ENCODE results near the gene HP1BP3.
"Not testable (repeated sequence)": the region's sequence is repeated elsewhere in the genome, so short reads cannot be mapped to it uniquely, and the experiment has no call there.

The HP1BP3 gene, protein sequence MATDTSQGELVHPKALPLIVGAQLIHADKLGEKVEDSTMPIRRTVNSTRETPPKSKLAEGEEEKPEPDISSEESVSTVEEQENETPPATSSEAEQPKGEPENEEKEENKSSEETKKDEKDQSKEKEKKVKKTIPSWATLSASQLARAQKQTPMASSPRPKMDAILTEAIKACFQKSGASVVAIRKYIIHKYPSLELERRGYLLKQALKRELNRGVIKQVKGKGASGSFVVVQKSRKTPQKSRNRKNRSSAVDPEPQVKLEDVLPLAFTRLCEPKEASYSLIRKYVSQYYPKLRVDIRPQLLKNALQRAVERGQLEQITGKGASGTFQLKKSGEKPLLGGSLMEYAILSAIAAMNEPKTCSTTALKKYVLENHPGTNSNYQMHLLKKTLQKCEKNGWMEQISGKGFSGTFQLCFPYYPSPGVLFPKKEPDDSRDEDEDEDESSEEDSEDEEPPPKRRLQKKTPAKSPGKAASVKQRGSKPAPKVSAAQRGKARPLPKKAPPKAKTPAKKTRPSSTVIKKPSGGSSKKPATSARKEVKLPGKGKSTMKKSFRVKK

GRCh38 chr1:20787029-20787839 lies at the start of gene HP1BP3:
HP1BP3 (minus strand) TSS chr1:20787307; CDS start chr1:20780440, 6,867 bp downstream.
- peak; percentile 77 for DNase-seq (ENCODE audit: low spot score)

DNA sequence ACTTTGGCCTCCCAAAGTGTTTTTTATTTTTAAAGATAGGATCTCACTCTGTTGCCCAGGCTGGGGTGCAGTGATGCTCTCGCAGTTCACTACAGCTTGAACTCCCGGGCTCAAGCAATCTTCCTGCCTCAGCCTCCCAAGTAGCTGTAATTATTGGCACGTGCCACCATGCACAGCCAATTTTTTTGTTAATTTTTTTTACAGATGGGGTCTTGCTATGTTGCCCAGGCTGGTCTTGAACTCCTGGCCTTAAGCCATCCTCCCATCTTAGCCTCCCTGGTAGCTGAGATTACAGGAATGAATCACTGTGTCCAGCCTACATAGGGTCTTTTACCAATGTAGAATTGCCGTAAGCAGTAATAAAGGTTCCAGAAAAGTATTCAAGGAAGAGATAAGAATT lies 49.1 kb upstream of the HP1BP3 start:
- no peak for DNase-seq (ENCODE audit: low spot score)

DNA sequence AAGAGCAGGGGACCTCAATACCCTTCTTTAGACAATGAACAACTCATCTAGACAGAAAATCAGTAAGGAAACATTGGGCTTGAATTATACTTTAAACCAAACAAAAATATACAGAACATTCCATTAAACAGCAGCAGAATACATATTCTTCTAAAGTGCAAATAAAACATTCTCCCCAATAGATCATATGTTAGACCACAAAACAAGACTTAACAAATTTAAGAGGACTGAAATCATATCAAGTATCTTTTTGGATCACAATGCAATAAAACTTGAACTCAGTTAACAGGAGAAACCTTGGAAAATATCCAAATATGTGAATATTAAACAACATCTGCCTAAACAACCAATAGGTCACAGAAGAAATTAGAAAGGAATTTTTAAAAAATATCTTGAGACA lies 47.7 kb upstream of the HP1BP3 start:
- no peak for DNase-seq (ENCODE audit: low spot score)

- no peak for DNase-seq (ENCODE audit: low spot score)
These were observed 47.1 kb upstream of the HP1BP3 start for GRCh38 chr1:20834192-20834591.

DNA sequence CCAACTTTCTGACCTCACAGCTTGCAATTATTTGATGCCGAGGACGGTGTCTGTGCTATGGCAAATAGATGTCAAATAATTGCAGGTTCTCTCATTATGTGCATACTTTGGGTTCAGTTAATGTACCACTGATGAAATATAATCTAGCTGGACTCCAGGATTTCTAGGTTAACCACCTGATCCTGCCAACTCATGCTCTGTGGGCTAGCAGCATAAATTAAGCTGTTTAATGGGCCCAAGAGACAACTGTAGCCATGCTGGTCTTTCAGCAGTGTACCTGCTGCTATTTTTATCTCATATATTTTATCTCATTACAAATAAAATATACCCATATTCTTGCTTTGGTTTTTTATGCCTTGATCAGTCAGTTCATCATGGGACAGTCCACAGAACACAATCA lies 43.3 kb upstream of the HP1BP3 start:
- no peak for DNase-seq (ENCODE audit: low spot score)

DNA sequence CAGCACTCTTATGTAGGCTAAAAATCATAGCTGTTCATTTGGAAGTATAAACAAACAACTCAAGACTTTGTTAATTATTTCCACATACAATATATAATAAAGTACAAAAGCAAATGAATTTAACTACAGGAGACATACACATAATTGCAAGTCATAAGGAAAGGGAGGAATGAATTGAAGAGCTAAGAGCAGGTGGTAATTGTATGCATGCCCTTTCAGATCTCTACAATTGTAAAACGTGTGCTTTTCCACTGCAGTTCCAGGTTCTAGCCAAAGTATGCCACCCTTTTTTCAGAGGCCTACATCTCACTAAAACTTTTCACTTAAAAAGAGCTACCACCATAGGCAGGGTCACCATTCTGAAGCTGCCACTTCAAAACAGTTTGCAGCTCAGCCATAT lies 42.8 kb upstream of the HP1BP3 start:
- DNase-seq (ENCODE audit: low spot score), result no peak

DNA sequence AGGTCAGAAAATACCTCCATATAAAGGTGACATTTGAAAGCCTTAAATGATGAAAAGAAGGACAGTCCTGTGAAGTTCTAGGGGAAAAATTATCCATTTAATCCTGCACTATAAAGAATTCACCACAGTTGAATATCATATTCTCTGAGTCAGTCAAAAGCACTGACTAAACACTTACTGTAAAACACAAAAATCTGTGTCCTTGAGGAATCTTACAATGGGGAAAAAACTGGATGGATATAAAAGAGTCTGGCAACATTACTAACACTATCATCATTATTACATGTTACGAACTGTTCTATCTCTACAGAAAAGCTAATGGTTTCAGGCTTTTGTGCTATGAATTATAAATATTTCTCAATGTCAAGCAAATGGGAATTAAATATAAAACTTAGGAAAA lies 42.4 kb upstream of the HP1BP3 start:
- no peak for DNase-seq (ENCODE audit: low spot score)

GRCh38 chr1:20823845-20824244 lies 36.7 kb upstream of the HP1BP3 start:
- DNase-seq (ENCODE audit: low spot score), result no peak

- no peak for DNase-seq (ENCODE audit: low spot score)
These were observed 34.4 kb upstream of the HP1BP3 start for GRCh38 chr1:20821466-20821865.

DNA sequence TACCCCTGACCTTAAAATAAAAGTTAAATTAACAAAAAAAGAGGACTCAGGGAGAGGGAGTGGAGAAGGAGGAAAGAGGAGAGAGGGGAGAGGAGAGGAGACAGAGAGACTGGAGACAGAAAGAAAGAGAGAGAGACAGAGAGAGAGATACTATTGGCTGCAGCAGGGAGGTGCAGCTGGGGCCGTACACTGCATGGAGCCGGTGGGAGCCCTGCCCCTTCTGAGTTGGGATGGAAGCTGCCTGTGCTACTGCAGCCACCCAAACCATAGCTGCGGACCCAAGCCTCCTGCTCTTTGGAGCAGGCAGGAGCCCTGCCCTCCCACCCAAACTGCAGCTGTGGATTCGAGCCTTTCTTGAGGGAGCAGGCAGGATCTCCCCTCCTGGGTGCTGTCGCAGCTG lies 32.7 kb upstream of the HP1BP3 start:
- no peak for DNase-seq (ENCODE audit: low spot score)

DNA sequence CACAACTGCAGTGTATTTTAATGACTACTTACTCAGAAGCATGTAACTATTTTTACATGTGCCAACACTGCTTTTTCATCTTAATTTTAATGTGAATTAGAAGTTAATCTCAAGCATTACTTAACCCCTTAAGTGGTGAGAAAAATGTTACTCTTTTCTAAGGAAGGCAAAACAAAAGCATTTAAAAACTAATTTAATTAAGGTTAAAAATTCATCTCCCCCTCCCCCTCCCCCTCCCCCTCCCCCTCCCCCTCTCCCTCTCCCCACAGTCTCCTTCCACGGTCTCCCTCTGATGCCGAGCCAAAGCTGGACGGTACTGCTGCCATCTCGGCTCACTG lies 27.4 kb upstream of the HP1BP3 start:
- no peak for DNase-seq (ENCODE audit: low spot score)

DNA sequence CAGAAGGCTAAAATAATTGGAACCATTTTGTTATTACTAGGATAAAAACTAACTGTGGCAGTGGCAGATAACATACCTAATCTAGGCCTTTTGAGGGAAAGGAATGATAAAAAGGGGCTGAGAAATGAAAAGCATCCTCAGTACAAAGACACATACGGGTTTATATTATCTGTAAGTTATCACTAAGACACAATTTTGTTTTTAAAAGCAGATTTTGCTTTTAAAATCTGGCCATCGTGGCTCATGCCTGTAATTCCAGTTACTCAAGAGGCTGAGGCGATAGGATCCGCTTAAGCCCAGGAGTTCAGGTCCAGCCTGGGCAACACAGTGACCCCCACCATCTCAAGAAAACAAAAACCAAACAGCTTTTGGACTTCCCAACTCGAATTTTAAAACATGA lies 24.8 kb upstream of the HP1BP3 start:
- DNase-seq (ENCODE audit: low spot score), result no peak

DNA sequence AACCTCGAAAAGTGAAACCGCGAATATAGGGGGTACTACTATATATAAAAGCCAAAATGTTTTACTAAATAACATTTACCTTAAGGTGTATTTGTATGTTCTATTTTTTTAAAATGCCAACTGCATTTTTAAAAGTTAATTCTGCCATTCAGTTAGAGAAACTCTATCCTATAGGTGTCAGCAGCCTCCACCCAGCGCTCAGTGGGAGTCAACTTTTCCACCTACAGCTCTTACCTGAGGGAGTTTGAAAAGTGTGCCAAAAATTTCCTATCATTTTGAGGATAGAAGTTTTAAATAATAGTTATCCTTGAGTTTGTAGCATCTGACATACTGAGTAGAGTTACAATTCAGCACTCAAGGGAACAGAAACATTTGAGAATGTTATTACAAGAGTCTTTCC lies 6.1 kb upstream of the HP1BP3 start:
- no peak for DNase-seq (ENCODE audit: low spot score)

DNA sequence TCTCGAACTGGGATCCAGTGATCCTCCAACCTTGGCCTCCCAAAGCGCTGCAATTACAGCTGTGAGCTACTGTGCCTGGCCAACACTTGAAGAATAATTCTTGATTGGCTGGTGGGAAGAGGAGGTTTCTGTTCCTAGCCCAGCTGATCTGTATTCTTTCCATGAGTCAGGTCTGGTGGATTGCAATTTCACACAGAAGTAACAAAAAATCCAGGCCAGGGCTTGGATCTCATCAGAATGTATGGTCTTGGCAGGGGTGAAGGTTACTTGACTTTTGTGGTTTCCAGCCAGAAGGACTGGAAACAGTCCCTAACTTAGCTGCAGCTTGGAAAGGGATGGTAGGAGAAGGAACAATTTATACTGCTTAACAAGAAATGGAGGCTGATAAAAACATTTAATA lies 5.1 kb upstream of the HP1BP3 start:
- no peak for DNase-seq (ENCODE audit: low spot score)

DNA sequence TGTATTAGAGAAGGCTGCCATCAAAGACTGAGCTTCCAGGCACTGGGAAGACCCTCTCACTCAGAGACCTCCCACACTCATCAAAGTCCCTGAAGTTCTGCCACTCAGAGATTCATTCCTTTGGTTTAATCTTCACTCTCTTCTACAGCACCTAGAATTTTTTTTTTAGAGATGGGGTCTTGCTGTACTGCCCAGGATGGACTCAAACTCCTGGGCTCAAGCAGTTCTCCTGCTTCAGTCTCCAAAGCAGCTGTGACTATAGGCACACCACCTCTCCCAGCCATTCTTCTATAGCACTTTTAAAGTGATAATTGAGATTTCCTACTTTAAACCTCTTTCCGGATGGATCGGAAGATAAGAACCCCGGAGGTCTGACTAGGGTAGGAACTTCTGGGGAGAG lies 3.7 kb upstream of the HP1BP3 start:
- DNase-seq (ENCODE audit: low spot score), result no peak

- DNase-seq (ENCODE audit: low spot score), result not testable (repeated sequence)
These were observed 2.5 kb upstream of the HP1BP3 start for GRCh38 chr1:20789598-20789997.

DNA sequence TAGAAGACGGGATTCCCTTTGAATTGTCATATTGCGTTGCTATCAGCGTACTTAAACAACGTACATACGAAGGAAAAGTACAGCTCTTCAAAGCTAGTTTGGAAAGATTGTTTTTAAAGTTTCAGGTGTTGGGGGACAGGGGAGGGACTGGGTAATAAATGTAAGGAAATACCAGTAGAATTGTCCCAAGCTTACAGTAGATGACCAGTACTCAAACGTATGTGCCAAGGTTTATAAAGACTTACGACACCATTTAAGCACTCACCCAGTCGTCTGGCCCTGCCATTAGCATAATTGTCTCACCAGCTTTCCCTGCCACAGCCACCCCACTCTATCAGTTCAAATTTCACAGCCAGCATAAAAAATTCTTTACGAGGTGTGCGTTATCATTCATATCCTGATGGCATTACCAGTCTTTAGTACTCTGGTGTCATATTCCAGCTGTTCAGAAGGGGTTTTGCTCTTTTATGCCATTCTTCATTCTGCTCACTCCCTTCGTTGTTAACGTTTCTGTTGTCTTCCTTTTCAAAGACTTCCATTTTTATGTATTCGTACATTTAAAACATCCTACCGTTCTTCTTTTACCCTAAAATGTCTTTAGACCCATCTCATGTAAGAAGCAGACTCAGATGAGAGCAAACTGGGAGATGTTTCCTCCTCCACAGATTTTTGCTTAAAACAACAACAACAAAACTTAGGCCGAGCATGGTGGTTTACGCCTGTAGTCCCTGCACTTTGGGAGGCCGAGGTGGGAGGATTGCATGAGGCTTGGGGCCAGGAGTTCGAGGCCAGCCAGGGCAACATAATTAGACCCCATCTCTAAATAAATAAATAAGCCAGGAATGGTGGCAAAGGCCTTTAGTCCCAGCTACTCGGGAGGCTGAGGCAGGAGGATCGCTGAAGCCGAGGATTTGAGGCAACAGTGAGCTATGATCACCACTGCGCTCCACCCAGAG lies 1.0 kb upstream of the HP1BP3 start:
- no peak for DNase-seq (ENCODE audit: low spot score)

- DNase-seq (ENCODE audit: low spot score), result peak; percentile 93
These were observed 666 bp downstream of the HP1BP3 start for GRCh38 chr1:20786253-20787028.

- DNase-seq (ENCODE audit: low spot score), result no peak
These were observed 1.2 kb downstream of the HP1BP3 start for GRCh38 chr1:20785907-20786252.

DNA sequence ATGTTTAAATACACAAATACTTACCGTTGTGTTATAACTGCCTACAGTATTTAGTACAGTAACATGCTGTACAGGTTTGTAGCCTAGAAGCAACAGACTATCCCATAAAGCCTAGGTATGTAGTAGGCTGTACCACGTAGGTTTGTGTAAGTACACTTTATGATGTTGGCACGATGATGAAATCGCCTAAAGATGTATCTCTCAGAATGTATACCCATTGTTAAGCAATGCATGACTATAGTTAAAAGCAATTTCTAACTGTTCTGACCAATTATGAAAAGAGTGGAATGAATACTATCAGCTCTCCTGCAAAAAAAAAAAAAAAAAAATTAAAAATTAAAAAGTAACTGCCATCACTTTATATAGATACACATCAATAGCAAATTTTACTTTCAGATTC lies 11.4 kb downstream of the HP1BP3 start:
- no peak for DNase-seq (ENCODE audit: low spot score)

- no peak for DNase-seq (ENCODE audit: low spot score)
These were observed 15.3 kb downstream of the HP1BP3 start for GRCh38 chr1:20771780-20772179.

All from globus pallidus (tissue), 1 donor.